Cardiac muscle cell (in vitro differentiated cells and primary cell): ENCODE measurements around the gene PARD3. TPM values are rescaled to one million over a fixed set of nuclear protein-coding genes. Genes with fewer than 3 reads are reported as not detected.

Experiments used
- DNase-seq, 2 donors: peaks; one replicate each; pipeline versions ENCODE4 v3.0.0 to v3.0.0-alpha.2; 2010 to 2017; ENCODE audit warnings: low read depth in 1 of 2, low spot score in 1 of 2
- H3K27ac ChIP-seq: fragments of 200-600 bp; sonication (generic); 2 replicates; pipeline ENCODE4 v1.5.1; 2016
- H3K27me3 ChIP-seq: fragments of 200-600 bp; sonication (generic); 2 replicates; pipeline ENCODE4 v1.6.0; 2016; ENCODE audit warnings: control low read depth
- H3K36me3 ChIP-seq: fragments of 200-600 bp; sonication (generic); 2 replicates; pipeline ENCODE4 v1.5.1; 2016; ENCODE audit warnings: control low read depth
- H3K4me1 ChIP-seq: fragments of 200-600 bp; sonication (generic); 2 replicates; pipeline ENCODE4 v1.8.1; 2017; ENCODE audit warnings: low read depth, mild to moderate bottlenecking, mixed run types
- H3K4me3 ChIP-seq: fragments of 200-600 bp; sonication (generic); 2 replicates; pipeline ENCODE4 v1.5.1; 2016; ENCODE audit warnings: mild to moderate bottlenecking
- H3K9me3 ChIP-seq: fragments of 200-600 bp; sonication (generic); 2 replicates; pipeline ENCODE4 v1.5.1; 2017; ENCODE audit warnings: low read depth, mild to moderate bottlenecking, control low read depth
- polyA plus RNA-seq: library from polyadenylated mRNA; unstranded; fragments of >200 nt; fragmentation: Nextera tagmentation; extraction: Ambion mirVana; gene quantifications from 2 replicates; pipeline ENCODE4 v1.2.1, GENCODE V29; 2016
- total RNA-seq: library from RNA; depleted of rRNA; stranded (reverse); fragments of >200 nt; gene quantifications from 2 replicates; pipeline ENCODE4 v1.2.3, GENCODE V29; 2016
- TF ChIP-seq, protein P1 (sequence below): IDR thresholded peaks from 2 replicates; pipeline ENCODE4 v1.5.1; 2012; ENCODE audit warnings: low read depth, mild to moderate bottlenecking, low read length

Gene PARD3
- total and polyA plus RNA-seq, 2 experiments from 2014 or later = 36.5 to 64.8 TPM

DNA sequence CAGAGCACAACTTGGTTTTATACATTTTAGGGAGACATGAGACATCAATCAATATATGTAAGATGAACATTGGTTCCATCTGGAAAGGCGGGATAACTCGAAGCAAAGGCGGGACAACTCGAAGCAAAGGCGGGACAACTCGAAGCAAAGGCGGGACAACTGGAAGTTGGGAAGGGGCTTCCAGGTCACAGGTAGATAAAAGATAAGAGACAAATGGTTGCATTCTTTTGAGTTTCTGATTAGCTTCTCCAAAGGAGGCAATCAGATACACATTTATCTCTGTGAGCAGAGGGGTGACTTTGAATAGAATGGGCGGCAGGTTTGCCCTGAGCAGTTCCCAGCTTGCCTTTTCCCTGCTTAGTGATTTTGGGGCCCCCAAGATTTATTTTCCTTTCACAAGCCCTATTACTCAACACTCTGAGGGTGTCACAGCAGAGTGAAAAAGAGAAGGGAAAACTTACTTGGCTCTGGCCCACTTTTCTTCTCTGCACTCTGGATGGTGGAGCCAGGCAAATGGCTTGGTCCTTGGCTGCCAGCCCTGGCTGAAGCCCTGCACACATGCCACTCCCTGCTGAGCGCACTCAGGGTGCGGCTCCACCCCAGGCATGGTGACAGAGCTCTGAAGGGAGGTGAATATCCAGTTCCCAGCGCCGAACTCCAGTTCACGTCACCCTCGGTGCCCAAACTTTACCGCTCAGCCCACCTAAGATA is 46.7 kb downstream of the PARD3 start:
- H3K9me3 ChIP-seq = no peaks in the 10 kb centered on the region
- H3K27me3 ChIP-seq = no peaks in the 10 kb centered on the region
- no peaks in the 10 kb centered on the region for H3K36me3 ChIP-seq
- no peak overlapping the region for H3K27ac ChIP-seq
- DNase-seq = peak in 1 of 2 donors; percentile 70
- TF ChIP-seq, protein P1, sequence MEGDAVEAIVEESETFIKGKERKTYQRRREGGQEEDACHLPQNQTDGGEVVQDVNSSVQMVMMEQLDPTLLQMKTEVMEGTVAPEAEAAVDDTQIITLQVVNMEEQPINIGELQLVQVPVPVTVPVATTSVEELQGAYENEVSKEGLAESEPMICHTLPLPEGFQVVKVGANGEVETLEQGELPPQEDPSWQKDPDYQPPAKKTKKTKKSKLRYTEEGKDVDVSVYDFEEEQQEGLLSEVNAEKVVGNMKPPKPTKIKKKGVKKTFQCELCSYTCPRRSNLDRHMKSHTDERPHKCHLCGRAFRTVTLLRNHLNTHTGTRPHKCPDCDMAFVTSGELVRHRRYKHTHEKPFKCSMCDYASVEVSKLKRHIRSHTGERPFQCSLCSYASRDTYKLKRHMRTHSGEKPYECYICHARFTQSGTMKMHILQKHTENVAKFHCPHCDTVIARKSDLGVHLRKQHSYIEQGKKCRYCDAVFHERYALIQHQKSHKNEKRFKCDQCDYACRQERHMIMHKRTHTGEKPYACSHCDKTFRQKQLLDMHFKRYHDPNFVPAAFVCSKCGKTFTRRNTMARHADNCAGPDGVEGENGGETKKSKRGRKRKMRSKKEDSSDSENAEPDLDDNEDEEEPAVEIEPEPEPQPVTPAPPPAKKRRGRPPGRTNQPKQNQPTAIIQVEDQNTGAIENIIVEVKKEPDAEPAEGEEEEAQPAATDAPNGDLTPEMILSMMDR = no peak
- H3K4me3 ChIP-seq = no peak overlapping the region
- peaks cover 35% of the 10 kb centered on the region for H3K4me1 ChIP-seq

DNA sequence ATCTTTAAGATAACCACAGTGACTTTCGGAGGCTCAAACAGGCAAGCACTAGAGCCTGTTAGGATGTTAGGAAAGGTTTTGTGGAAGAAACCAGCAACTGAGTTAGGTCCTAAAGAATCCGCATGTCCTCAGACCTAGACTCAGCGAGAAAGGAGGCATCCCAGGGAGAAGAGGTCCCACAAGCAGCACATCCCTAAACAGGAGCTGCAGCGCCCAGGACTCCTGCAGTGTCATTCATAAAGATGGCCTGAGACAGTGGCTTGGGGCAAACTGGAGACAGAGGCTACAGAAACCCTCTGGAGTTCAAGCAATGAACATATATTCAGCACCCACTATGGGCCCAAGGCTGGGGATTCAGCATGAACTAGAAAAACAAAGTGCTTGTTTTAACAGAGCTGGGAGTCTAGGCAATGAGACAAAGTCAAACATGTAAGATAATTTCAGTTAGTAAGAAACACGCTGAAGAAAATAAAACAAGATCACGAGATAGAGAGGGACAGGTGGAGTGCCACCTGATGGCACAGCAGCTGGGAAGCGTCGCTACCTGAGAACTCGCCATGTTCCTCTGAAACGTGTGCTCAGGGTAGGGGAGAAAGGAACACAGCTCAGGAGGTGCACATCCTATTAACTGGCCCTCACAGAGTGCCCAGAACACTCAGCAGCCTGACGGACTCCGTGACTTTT is 48.1 kb downstream of the PARD3 start:
- no peak overlapping the region for H3K4me3 ChIP-seq
- no peak for DNase-seq
- peak overlapping the region; percentile 45 for H3K27ac ChIP-seq

GRCh38 chr10:34766266-34766600 is 48.9 kb downstream of the PARD3 start:
- Histone ChIP-seq H3K36me3 (no peaks in the 10 kb centered on the region), H3K27me3 (no peaks in the 10 kb centered on the region), H3K9me3 (no peaks in the 10 kb centered on the region), H3K4me3 (no peak overlapping the region), H3K27ac (peak overlapping the region; percentile 62), H3K4me1 (peaks cover 40% of the 10 kb centered on the region)
- peak in 1 of 2 donors; percentile 42 for DNase-seq
- TF ChIP-seq, protein P1 = no peak

More for the DNA sequence above, 48.1 kb downstream of the PARD3 start:
- H3K4me1 ChIP-seq = peaks cover 40% of the 10 kb centered on the region
- H3K9me3 ChIP-seq = no peaks in the 10 kb centered on the region
- no peaks in the 10 kb centered on the region for H3K36me3 ChIP-seq
- TF ChIP-seq, protein P1 = no peak
- H3K27me3 ChIP-seq = no peaks in the 10 kb centered on the region

- H3K4me1 ChIP-seq = peaks cover 52% of the 10 kb centered on the region
- H3K27me3 ChIP-seq = no peaks in the 10 kb centered on the region
- TF ChIP-seq, protein P1 = no peak
- H3K27ac ChIP-seq = peak overlapping the region; percentile 13
- H3K9me3 ChIP-seq = no peaks in the 10 kb centered on the region
- DNase-seq = no peak
- H3K4me3 ChIP-seq = no peak overlapping the region
- H3K36me3 ChIP-seq = no peaks in the 10 kb centered on the region
Observed at GRCh38 chr10:34764472-34764946, 50.6 kb downstream of the PARD3 start.

GRCh38 chr10:34762603-34763299 is 52.3 kb downstream of the PARD3 start:
- peak overlapping the region; percentile 20 for H3K27ac ChIP-seq
- DNase-seq = no peak
- H3K4me1 ChIP-seq = peaks cover 60% of the 10 kb centered on the region
- no peaks in the 10 kb centered on the region for H3K36me3 ChIP-seq
- H3K4me3 ChIP-seq = no peak overlapping the region
- no peaks in the 10 kb centered on the region for H3K27me3 ChIP-seq
- no peaks in the 10 kb centered on the region for H3K9me3 ChIP-seq
- TF ChIP-seq, protein P1 = no peak
